Thymus (tissue), 11 donors: ENCODE data around the gene PCK1. TPM values are rescaled to one million over a fixed set of nuclear protein-coding genes. Genes with fewer than 3 reads are reported as not detected.

Source experiments
- DNase-seq, 9 donors: peaks; one replicate each; pipeline ENCODE4 v3.0.0-alpha.2; 2013; ENCODE audit warnings: low spot score in 9 of 9, low read depth in 6 of 9, missing footprints in 1 of 9
- H3K27ac ChIP-seq, 2 donors: one replicate each; pipeline ENCODE4 v1.5.1; 2013; ENCODE audit warnings: control low read depth in 1 of 2, low read depth in 1 of 2, low read length in 1 of 2, mild to moderate bottlenecking in 1 of 2, moderate library complexity in 1 of 2
- H3K27me3 ChIP-seq, 2 donors: one replicate each; pipeline ENCODE4 v1.5.1; 2013; ENCODE audit warnings: low read length in 1 of 2; ENCODE audit not compliant: control insufficient read depth in 2 of 2, insufficient read depth in 1 of 2
- H3K36me3 ChIP-seq, 2 donors: one replicate each; pipeline ENCODE4 v1.5.1; 2013; ENCODE audit warnings: low read length in 1 of 2, mild to moderate bottlenecking in 1 of 2, moderate library complexity in 1 of 2; ENCODE audit not compliant: control insufficient read depth in 2 of 2, insufficient read depth in 2 of 2
- H3K4me1 ChIP-seq, 2 donors: one replicate each; pipeline ENCODE4 v1.5.1; 2013; ENCODE audit warnings: low read length in 2 of 2; ENCODE audit not compliant: control insufficient read depth in 2 of 2, insufficient read depth in 2 of 2
- H3K4me3 ChIP-seq, 2 donors: one replicate each; pipeline ENCODE4 v1.5.1; 2013; ENCODE audit warnings: low read length in 2 of 2, control low read depth in 1 of 2, mild to moderate bottlenecking in 1 of 2
- H3K9me3 ChIP-seq, 2 donors: one replicate each; pipeline ENCODE4 v1.5.1; 2013; ENCODE audit warnings: low read length in 1 of 2, mild to moderate bottlenecking in 1 of 2; ENCODE audit not compliant: control insufficient read depth in 2 of 2, insufficient read depth in 1 of 2
- WGBS: extraction: QIAGEN DNeasy Blood & Tissue Kit; methylation state at CpG from one replicate; pipeline ENCODE4 v1.1.7; 2013; 5-methylcytosine and 5-hydroxymethylcytosine counted together
- polyA plus RNA-seq: library from polyadenylated mRNA; stranded (reverse); fragments of 200-250 nt; gene quantifications from one replicate; pipeline ENCODE4 v1.2.3, GENCODE V29; 2013
- total RNA-seq: library from RNA; stranded (reverse); fragments of 120-200 nt; gene quantifications from one replicate; pipeline ENCODE4 v1.2.4, GENCODE V29; 2013
- donor health status: healthy.

The PCK1 gene
- total and polyA plus RNA-seq, 2 donors, result 0.19 to 0.30 TPM

DNA sequence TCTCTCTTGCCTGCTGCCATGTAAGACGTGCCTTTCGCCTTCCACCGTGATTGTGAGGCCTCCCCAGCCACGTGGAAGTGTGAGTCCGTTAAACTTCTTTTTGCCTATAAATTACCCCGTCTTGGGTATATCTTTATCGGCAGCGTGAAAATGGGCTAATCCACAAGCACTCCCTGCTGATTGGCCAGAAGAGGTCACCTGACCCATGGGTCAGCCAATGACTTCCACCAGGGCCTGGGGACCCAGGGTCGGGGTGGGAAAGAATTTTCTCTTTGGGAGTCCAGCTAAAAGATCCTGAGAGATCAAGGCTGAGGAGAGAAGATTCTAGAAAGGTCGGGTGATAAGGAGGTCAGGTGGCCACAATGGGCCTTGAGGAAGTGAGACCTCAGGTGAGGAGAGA, 42.2 kb downstream of the PCK1 start:
- H3K4me3 ChIP-seq, result no peak overlapping the region
- 96% methylated on average over 10 of the region's 10 CpGs for WGBS
- H3K27ac ChIP-seq, result no peak overlapping the region
- DNase-seq, result no peak
- H3K27me3 ChIP-seq, result peaks cover 0 to 7% of the 10 kb centered on the region in 2 donors
- H3K9me3 ChIP-seq, result no peaks in the 10 kb centered on the region
- no peaks in the 10 kb centered on the region for H3K36me3 ChIP-seq
- no peaks in the 10 kb centered on the region for H3K4me1 ChIP-seq

DNA sequence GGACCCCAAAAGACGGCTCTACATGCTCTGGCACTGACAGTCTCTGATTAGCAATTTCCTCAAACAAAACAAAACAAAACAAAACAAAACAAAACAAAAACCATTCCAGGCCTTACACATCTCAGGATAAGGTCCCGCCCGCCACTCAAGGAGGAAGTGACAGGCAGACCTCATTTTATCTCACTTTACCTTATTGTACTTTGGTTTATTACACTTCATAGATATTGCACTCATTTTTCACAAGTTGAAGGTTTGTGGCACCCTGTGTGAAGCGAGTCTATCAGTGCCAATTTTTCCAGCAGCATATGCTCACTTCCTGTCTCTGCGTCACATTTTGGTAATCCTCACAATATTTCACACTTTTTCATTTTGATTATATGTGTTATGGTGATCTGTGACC, 44.1 kb downstream of the PCK1 start:
- no peak for DNase-seq
- no peak overlapping the region for H3K4me3 ChIP-seq
- no peaks in the 10 kb centered on the region for H3K9me3 ChIP-seq
- H3K27me3 ChIP-seq, result peaks cover 0 to 13% of the 10 kb centered on the region in 2 donors
- no peaks in the 10 kb centered on the region for H3K36me3 ChIP-seq
- no peaks in the 10 kb centered on the region for H3K4me1 ChIP-seq
- no peak overlapping the region for H3K27ac ChIP-seq
- WGBS, result 73% methylated on average over 5 of the region's 5 CpGs

DNA sequence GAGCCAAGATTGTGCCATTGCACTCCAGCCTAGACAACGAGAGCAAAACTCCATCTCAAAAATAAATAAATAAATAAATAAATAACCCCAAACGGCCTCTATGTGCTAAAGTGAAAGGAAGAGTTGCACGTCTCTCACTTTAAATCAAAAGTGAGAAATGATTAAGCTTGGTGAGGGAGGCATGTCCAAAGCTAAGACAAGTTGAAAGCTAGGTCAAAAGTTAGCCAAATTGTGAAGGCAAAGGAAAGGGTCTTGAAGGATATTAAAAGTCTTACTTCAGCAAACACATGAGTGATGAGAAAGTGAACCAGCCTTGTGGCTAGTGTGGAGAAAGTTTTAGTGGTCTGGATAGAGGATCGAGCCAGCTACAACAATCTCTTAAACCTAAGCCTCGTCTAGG, 45.0 kb downstream of the PCK1 start:
- H3K36me3 ChIP-seq, result no peaks in the 10 kb centered on the region
- no peaks in the 10 kb centered on the region for H3K4me1 ChIP-seq
- no peaks in the 10 kb centered on the region for H3K9me3 ChIP-seq
- H3K27ac ChIP-seq, result no peak overlapping the region
- no peak overlapping the region for H3K4me3 ChIP-seq
- peaks cover 0 to 18% of the 10 kb centered on the region in 2 donors for H3K27me3 ChIP-seq
- 91% methylated on average over 5 of the region's 5 CpGs for WGBS
- no peak for DNase-seq

DNA sequence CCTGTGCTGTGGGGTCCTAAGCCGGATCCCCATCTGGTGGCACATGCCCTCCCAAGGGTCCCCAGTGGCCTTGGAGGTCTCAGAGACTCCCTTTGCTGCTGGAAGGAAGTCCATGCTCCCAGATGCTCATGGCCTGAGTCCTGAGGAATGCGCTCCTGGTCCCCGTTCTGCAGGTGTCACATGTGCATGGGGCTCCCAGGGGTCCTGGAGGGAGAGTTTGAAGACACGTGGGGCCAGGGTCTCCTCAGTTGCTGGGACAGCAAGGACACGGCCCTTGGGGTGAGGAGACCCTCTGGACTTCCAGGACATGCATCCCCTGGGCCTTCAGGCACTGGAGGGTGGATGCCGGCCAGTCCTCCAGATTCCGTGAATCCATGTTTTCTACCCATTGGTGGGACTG, 47.6 kb downstream of the PCK1 start:
- Histone ChIP-seq H3K4me1 (no peaks in the 10 kb centered on the region), H3K36me3 (no peaks in the 10 kb centered on the region), H3K27ac (no peak overlapping the region), H3K4me3 (no peak overlapping the region), H3K9me3 (no peaks in the 10 kb centered on the region), H3K27me3 (peaks cover 2 to 26% of the 10 kb centered on the region in 2 donors)
- DNase-seq, result no peak
- WGBS, result 96% methylated on average over 7 of the region's 7 CpGs

DNA sequence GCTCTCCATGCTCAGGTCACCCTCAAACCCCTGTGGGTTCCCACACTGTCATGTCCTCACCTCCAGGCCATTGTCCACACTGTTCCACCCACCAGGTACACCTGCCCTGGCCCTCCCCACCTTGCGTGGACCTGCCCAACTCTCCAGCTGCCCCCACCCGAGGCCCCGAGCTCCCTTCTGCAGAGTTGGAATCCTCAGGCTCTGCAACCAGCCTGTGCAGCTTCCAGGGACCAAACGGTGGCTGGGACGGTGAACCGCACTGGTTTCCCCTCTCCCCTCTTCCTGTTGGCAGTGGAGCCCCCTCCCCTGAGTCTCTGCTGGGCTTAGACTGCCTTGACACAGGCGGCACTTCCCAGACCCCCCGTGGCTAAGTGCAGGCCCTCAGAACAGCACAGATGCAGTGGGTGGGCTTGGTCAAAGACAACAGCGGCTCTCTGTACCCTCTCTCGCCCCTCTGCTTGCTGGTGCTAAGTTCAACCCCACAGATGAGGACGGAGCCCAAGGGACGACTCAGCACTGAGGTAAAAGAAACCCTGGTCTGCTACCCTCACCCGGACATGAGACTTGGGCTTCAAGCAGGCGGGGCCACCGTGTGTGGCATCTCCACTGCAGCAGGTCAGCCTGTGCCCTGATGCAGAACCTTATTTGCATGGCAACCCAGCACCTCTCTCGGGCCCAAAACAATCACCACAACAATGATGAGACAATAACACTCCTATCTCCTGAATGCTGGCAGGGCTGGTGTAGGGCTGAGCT, 48.4 kb downstream of the PCK1 start:
- DNase-seq, result no peak
- no peaks in the 10 kb centered on the region for H3K9me3 ChIP-seq
- H3K27me3 ChIP-seq, result peaks cover 2 to 29% of the 10 kb centered on the region in 2 donors
- no peak overlapping the region for H3K4me3 ChIP-seq
- WGBS, result 94% methylated on average over 16 of the region's 16 CpGs
- H3K27ac ChIP-seq, result no peak overlapping the region
- H3K4me1 ChIP-seq, result no peaks in the 10 kb centered on the region
- no peaks in the 10 kb centered on the region for H3K36me3 ChIP-seq

DNA sequence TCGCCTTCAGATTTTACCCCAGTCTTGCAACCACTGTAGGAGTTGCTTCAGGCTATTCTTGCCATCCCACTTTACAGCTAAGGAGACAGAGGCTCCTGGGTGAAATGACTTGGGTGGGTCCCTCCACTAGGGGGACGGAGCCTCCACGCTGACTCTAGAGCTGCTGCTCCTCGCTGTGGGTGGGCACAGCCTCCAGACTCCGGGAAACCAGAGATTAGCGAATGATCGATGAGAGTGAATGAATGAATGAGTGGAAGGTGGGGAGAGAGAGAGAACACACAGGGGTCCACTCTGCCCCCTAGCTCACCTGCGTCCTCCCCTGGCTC, 48.9 kb downstream of the PCK1 start:
- WGBS, result 97% methylated on average over 8 of the region's 8 CpGs
- no peaks in the 10 kb centered on the region for H3K9me3 ChIP-seq
- H3K27ac ChIP-seq, result no peak overlapping the region
- H3K36me3 ChIP-seq, result no peaks in the 10 kb centered on the region
- H3K4me1 ChIP-seq, result no peaks in the 10 kb centered on the region
- H3K4me3 ChIP-seq, result no peak overlapping the region
- H3K27me3 ChIP-seq, result peaks cover 2 to 34% of the 10 kb centered on the region in 2 donors
- no peak for DNase-seq

DNA sequence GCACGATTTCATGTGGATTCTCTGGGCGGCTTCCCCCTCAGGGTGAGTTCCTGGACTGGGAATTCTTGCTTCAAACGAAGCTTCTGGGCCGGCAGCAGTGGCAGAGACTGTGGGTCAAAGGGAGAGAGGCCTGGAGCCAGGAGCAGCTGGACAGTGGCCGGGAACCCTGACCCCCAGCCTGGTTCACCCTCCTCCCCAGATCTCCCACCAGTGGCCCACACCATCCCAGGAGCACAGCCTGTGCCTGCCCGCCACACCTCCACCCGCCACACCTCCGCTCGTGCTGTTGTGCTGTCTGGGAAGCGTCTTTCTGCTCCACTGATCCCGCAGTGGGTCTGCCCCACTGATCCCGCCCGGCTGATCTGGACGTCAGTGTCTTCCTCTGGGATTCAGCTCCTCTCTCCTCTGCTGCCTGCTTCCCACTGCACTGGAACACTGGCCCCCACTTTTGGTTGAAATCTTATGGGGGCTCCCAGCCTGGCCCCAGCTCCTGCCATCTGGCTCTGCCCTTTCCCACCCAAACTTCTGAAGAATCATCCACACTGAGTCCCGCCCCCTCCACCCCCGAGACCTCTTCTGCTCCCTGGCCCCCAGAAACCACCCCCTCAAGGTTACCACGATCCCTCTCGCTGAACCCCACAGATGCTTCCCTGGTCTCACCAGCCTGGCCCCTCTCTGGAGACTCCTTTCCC, 49.5 kb downstream of the PCK1 start:
- no peaks in the 10 kb centered on the region for H3K4me1 ChIP-seq
- 91% methylated on average over 18 of the region's 18 CpGs for whole genome bisulfite sequencing
- H3K9me3 ChIP-seq, result no peaks in the 10 kb centered on the region
- H3K36me3 ChIP-seq, result no peaks in the 10 kb centered on the region
- no peak overlapping the region for H3K27ac ChIP-seq
- H3K4me3 ChIP-seq, result no peak overlapping the region
- peaks cover 2 to 41% of the 10 kb centered on the region in 2 donors for H3K27me3 ChIP-seq
- DNase-seq, result no peak

DNA sequence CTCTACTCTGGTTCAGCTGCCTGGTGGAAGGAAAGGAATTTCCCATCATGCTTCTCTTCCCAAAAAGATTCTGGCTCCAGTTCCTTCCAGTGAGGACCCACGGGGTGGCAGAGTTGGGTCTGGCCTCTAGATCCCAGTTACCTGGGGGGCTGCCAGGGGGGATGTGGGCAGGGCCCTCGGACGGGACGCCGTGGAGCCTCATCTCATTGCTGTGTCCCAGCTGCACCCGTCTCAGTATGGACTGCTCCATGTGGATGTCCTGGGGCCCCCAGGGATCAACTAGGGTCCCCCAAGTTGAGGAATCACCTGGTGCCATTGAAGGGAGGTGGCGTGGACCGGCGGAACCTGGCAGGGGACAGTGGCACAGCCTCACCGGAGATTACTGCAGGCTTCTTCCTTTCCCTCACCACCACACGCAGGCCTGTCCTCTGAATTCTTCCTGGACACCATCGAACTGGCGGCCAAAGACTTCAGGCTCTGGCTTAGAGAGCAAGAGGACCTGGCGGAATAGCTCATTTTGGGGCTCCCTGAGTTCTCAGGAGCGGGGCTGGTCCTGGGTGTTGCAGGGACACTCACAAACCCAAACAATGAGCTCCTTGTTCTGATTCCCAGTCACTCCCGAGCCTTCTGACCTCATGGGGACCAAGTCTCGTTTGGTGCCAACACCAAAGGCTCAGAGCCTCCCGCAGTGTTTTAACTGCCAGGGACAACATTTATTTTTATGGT, 50.8 kb downstream of the PCK1 start:
- H3K27ac ChIP-seq, result no peak overlapping the region
- no peaks in the 10 kb centered on the region for H3K4me1 ChIP-seq
- peaks cover 2 to 54% of the 10 kb centered on the region in 2 donors for H3K27me3 ChIP-seq
- no peaks in the 10 kb centered on the region for H3K36me3 ChIP-seq
- WGBS, result 95% methylated on average over 18 of the region's 18 CpGs
- H3K4me3 ChIP-seq, result no peak overlapping the region
- no peak for DNase-seq
- no peaks in the 10 kb centered on the region for H3K9me3 ChIP-seq

DNA sequence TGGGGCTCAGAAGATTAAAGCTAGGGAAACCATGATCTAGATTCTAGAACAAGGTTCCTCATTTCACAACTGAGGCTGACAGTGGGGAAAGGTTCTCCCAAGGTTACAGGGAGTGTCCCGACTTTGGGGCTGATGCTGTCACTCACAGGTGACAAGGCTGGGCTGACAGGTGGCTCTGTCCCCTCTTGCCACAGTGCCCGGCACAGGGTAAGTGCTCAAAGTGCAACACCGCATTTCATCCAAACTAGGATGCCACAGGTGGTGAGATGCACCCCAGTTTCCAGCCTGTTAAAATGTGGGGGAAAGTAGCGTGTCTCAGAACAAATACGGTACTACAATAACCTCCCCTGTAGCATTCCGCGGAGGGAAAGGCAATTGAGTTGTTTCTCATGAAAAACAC, 51.5 kb downstream of the PCK1 start:
- DNase-seq, result no peak
- WGBS, result 85% methylated on average over 7 of the region's 7 CpGs

More for the DNA sequence above, 51.5 kb downstream of the PCK1 start:
- Histone ChIP-seq H3K27me3 (peaks cover 5 to 60% of the 10 kb centered on the region in 2 donors), H3K27ac (no peak overlapping the region), H3K9me3 (no peaks in the 10 kb centered on the region), H3K4me3 (no peak overlapping the region), H3K36me3 (no peaks in the 10 kb centered on the region), H3K4me1 (no peaks in the 10 kb centered on the region)
